T1000 (cell line): ENCODE measurements around the gene KRT40.
"Not testable (repeated sequence)": the region's sequence is repeated elsewhere in the genome, so short reads cannot be mapped to it uniquely, and the experiment has no call there.

ENCODE experiments used
- DNase-seq: peaks from one replicate; lab custom pipeline; 2025; ENCODE audit warnings: mixed read lengths; lab: John Stamatoyannopoulos, UW

The KRT40 gene

GRCh38 chr17:40984226-40984625, at the start of gene KRT40:
TSS of gene KRT40 (minus strand) at chr17:40984326. CDS start at chr17:40984273, 53 bp downstream.
- no peak for DNase-seq

GRCh38 chr17:41029633-41030245, 45.6 kb upstream of the KRT40 start, which contains the start of gene KRTAP1-4:
TSS of gene KRTAP1-4 (minus strand) at chr17:41030195. CDS start at chr17:41030078, 117 bp downstream.
- DNase-seq, result no peak

- peak; percentile 45 for DNase-seq
Observed at GRCh38 chr17:41026715-41027471, 42.8 kb upstream of the KRT40 start, which contains the start of gene KRTAP1-5. TSS of gene KRTAP1-5 (minus strand) at chr17:41027208. CDS start at chr17:41027155, 53 bp downstream.

GRCh38 chr17:41024697-41025096, 40.6 kb upstream of the KRT40 start:
- no peak for DNase-seq

GRCh38 chr17:41020336-41020735, 36.2 kb upstream of the KRT40 start:
- no peak for DNase-seq

GRCh38 chr17:41019415-41019814, 35.3 kb upstream of the KRT40 start:
- DNase-seq, result no peak

- DNase-seq, result no peak
Observed at GRCh38 chr17:41018541-41018940, 34.4 kb upstream of the KRT40 start.

- DNase-seq, result no peak
Observed at GRCh38 chr17:41016578-41017215, 32.6 kb upstream of the KRT40 start.

- no peak for DNase-seq
Observed at GRCh38 chr17:41015454-41015853, 31.3 kb upstream of the KRT40 start.

GRCh38 chr17:41013606-41014005, 29.5 kb upstream of the KRT40 start:
- no peak for DNase-seq

- DNase-seq, result no peak
Observed at GRCh38 chr17:41013181-41013580, 29.1 kb upstream of the KRT40 start.

- no peak for DNase-seq
Observed at GRCh38 chr17:41012326-41013120, 28.4 kb upstream of the KRT40 start.

GRCh38 chr17:41010441-41010840, 26.3 kb upstream of the KRT40 start:
- no peak for DNase-seq

- DNase-seq, result no peak
Observed at GRCh38 chr17:41009936-41010335, 25.8 kb upstream of the KRT40 start.

GRCh38 chr17:41009301-41009760, 25.2 kb upstream of the KRT40 start:
- no peak for DNase-seq

- no peak for DNase-seq
Observed at GRCh38 chr17:41008811-41009210, 24.7 kb upstream of the KRT40 start, which contains the start of gene KRTAP3-1. TSS of gene KRTAP3-1 (minus strand) at chr17:41009128. CDS start at chr17:41009074, 54 bp downstream.

- no peak for DNase-seq
Observed at GRCh38 chr17:41004397-41004796, 20.3 kb upstream of the KRT40 start.

GRCh38 chr17:41003926-41004325, 19.8 kb upstream of the KRT40 start:
- DNase-seq, result no peak

GRCh38 chr17:41002814-41003213, 18.7 kb upstream of the KRT40 start:
- no peak for DNase-seq

- DNase-seq, result no peak
Observed at GRCh38 chr17:41001795-41002194, 17.7 kb upstream of the KRT40 start.

- not testable (repeated sequence) for DNase-seq
Observed at GRCh38 chr17:40999563-40999962, 15.4 kb upstream of the KRT40 start, which contains the start of gene KRTAP3-2. TSS of gene KRTAP3-2 (minus strand) at chr17:40999906. CDS start at chr17:40999853, 53 bp downstream.

GRCh38 chr17:40997361-40997760, 13.2 kb upstream of the KRT40 start:
- DNase-seq, result no peak
